Thyroid gland (tissue), 4 donors: Measurements from ENCODE around the gene EXOC4.

Experiments used
- POLR2A ChIP-seq, 2 donors: fragments of 450-650 bp; IDR thresholded peaks; one replicate each; pipeline ENCODE4 v1.6.1; 2017; ENCODE audit warnings: antibody characterized with exemption in 2 of 2, mild to moderate bottlenecking in 2 of 2, moderate library complexity in 1 of 2
- TF ChIP-seq, protein P1 (sequence below), 6 experiments: fragments of 200-600 bp in 3 of 6; fragments of 450-650 bp in 3 of 6; sonication (generic) in 3 of 6; IDR thresholded peaks; one replicate each; pipeline ENCODE4 v1.5.1; 2016 to 2019; ENCODE audit warnings: antibody characterized with exemption in 6 of 6, mild to moderate bottlenecking in 2 of 6, inconsistent platforms in 1 of 6, moderate library complexity in 1 of 6

DNA sequence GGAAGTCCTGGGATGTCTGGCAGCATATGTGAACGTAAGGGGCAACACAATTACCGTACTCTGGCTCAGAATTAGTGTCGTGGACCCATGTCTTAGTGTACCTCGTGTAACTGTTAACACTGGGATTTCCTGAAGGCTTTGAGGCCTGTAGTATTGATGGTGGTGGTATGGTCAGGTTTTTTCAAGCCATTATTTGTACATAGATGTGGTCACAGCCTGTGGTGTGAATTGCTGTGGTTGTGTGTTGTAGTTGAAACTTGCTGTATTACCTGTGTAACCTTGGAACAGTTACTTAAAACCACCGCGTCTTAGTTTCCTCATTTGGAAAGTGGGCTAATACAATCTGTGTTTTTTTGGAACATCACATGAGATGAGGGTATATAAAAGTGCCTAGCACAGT lies 5.3 kb downstream of the EXOC4 start:
- TF ChIP-seq, protein P1, sequence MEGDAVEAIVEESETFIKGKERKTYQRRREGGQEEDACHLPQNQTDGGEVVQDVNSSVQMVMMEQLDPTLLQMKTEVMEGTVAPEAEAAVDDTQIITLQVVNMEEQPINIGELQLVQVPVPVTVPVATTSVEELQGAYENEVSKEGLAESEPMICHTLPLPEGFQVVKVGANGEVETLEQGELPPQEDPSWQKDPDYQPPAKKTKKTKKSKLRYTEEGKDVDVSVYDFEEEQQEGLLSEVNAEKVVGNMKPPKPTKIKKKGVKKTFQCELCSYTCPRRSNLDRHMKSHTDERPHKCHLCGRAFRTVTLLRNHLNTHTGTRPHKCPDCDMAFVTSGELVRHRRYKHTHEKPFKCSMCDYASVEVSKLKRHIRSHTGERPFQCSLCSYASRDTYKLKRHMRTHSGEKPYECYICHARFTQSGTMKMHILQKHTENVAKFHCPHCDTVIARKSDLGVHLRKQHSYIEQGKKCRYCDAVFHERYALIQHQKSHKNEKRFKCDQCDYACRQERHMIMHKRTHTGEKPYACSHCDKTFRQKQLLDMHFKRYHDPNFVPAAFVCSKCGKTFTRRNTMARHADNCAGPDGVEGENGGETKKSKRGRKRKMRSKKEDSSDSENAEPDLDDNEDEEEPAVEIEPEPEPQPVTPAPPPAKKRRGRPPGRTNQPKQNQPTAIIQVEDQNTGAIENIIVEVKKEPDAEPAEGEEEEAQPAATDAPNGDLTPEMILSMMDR (IDR thresholded peaks at IDR 0.05), result no peak
- no peak for TF ChIP-seq POLR2A (IDR thresholded peaks at IDR 0.05)
